A549 (cell line): ENCODE data around the gene INTS4. TPM values are rescaled to one million over a fixed set of nuclear protein-coding genes. Genes with fewer than 3 reads are reported as not detected.

Experiments
- ATAC-seq, 2 experiments: fragments of 200-7000 bp in 1 of 2; fragments of >200 bp in 1 of 2; cut with Nextera tagmentation in 1 of 2; cut with Tn5 transposase in 1 of 2; 3 replicates each; pipeline versions ENCODE4 v1.8.0 to v1.9.1; 2018 to 2020; ENCODE audit warnings: mild to moderate bottlenecking in 1 of 2, moderate library complexity in 1 of 2
- CTCF ChIA-PET: fragments of 300-600 bp; sonication (Branson Sonifier 250); formaldehyde crosslinking; extraction: SDS; loops from one replicate; lab custom pipeline; 2021; ENCODE audit warnings: antibody characterized with exemption, inconsistent platforms; lab: Yijun Ruan, JAX
- POLR2A ChIA-PET: fragments of 350-600 bp; formaldehyde crosslinking; extraction: SDS; loops from one replicate; lab custom pipeline; 2021; ENCODE audit warnings: antibody characterized with exemption, inconsistent platforms; lab: Yijun Ruan, JAX
- DNase-seq, 2 experiments: peaks; one replicate each; pipeline versions ENCODE4 v3.0.0 to v3.0.0-alpha.2; 2011 to 2016; ENCODE audit warnings: low read depth in 1 of 2, low spot score in 1 of 2
- FAIRE-seq: peaks from 2 replicates; lab custom pipeline; 2011; peaks lifted over from hg19 to GRCh38; lab: Jason Lieb, UNC
- H3K27ac ChIP-seq, 2 experiments: fragments of >200 bp; sonication (Bioruptor Twin); formaldehyde crosslinking; 3 replicates each; pipeline ENCODE4 v1.5.1; 2016 to 2017
- H3K4me1 ChIP-seq: fragments of >200 bp; sonication (Bioruptor Twin); formaldehyde crosslinking; 3 replicates; pipeline ENCODE4 v1.6.1; 2016
- H3K4me2 ChIP-seq: fragments of >200 bp; sonication (Bioruptor Twin); formaldehyde crosslinking; 3 replicates; pipeline ENCODE4 v1.6.1; 2016
- H3K4me3 ChIP-seq: fragments of >200 bp; sonication (Bioruptor Twin); formaldehyde crosslinking; 3 replicates; pipeline ENCODE4 v1.5.1; 2016
- H3K9me3 ChIP-seq: fragments of >200 bp; sonication (Bioruptor Twin); formaldehyde crosslinking; 3 replicates; pipeline ENCODE4 v1.6.1; 2016
- CBX8 ChIP-seq: fragments of 200-600 bp; sonication (generic); IDR thresholded peaks from 2 replicates; pipeline ENCODE4 v1.6.1; 2016
- CEBPB ChIP-seq, 2 experiments: fragments of >200 bp in 1 of 2; sonication (Bioruptor Twin) in 1 of 2; formaldehyde crosslinking in 1 of 2; IDR thresholded peaks; 2 replicates each; pipeline ENCODE4 v1.6.1; 2012 to 2016
- EHF ChIP-seq: fragments of 250-450 bp; sonication (Bioruptor Pico); IDR thresholded peaks from 2 replicates; pipeline ENCODE4 v1.5.0; 2020; ENCODE audit warnings: mild to moderate bottlenecking
- EHMT2 ChIP-seq: fragments of 200-600 bp; sonication (generic); IDR thresholded peaks from 2 replicates; pipeline ENCODE4 v1.6.1; 2016; ENCODE audit warnings: antibody characterized with exemption, low read depth, mild to moderate bottlenecking, moderate library complexity
- EP300 ChIP-seq, 2 experiments: fragments of >200 bp; sonication (Bioruptor Twin); formaldehyde crosslinking; IDR thresholded peaks; 2 replicates in 1 of 2; 3 replicates in 1 of 2; pipeline ENCODE4 v1.6.1; 2016 to 2017
- FOSB ChIP-seq: fragments of 250-450 bp; sonication (Bioruptor Pico); IDR thresholded peaks from 2 replicates; pipeline ENCODE4 v1.5.0; 2020; ENCODE audit warnings: mild to moderate bottlenecking, moderate library complexity
- FOSL2 ChIP-seq, 2 experiments: fragments of 450-650 bp in 1 of 2; fragments of >200 bp in 1 of 2; sonication (Bioruptor Twin) in 1 of 2; formaldehyde crosslinking; IDR thresholded peaks; 2 replicates each; pipeline versions ENCODE4 v1.5.0 to v1.6.1; 2016 to 2020; ENCODE audit warnings: mild to moderate bottlenecking in 1 of 2, moderate library complexity in 1 of 2
- HEYL ChIP-seq: fragments of 250-450 bp; sonication (Bioruptor Pico); IDR thresholded peaks from 2 replicates; pipeline ENCODE4 v1.8.0; 2021; ENCODE audit warnings: mild to moderate bottlenecking, moderate library complexity
- JUN ChIP-seq, 2 experiments: fragments of >200 bp; sonication (Bioruptor Twin); formaldehyde crosslinking; IDR thresholded peaks; 2 replicates in 1 of 2; 3 replicates in 1 of 2; pipeline ENCODE4 v1.6.1; 2016 to 2017
- JUNB ChIP-seq: fragments of >200 bp; sonication (Bioruptor Twin); formaldehyde crosslinking; IDR thresholded peaks from 2 replicates; pipeline ENCODE4 v1.6.1; 2016
- KDM1A ChIP-seq: fragments of 200-600 bp; sonication (generic); IDR thresholded peaks from 2 replicates; pipeline ENCODE4 v1.6.1; 2016; ENCODE audit warnings: low read depth, mild to moderate bottlenecking
- NR3C1 ChIP-seq: fragments of >200 bp; sonication (Bioruptor Twin); formaldehyde crosslinking; IDR thresholded peaks from 3 replicates; pipeline ENCODE4 v1.6.1; 2017
- POLR2AphosphoS2 ChIP-seq: conservative IDR thresholded peaks from 2 replicates; pipeline ENCODE4 v1.6.1; 2012; ENCODE audit warnings: low read length, improper control_type of control experiment, inconsistent platforms
- RARB ChIP-seq: fragments of 250-450 bp; sonication (Bioruptor Pico); IDR thresholded peaks from 2 replicates; pipeline ENCODE4 v1.8.0; 2021; ENCODE audit warnings: mild to moderate bottlenecking, moderate library complexity
- RCOR1 ChIP-seq: fragments of 150-350 bp; IDR thresholded peaks from 2 replicates; pipeline ENCODE4 v1.6.1; 2014; ENCODE audit warnings: antibody characterized with exemption, low read length, low read depth
- RNF2 ChIP-seq: fragments of 200-600 bp; sonication (generic); IDR thresholded peaks from 2 replicates; pipeline ENCODE4 v1.6.1; 2016; ENCODE audit warnings: low read depth, mild to moderate bottlenecking, antibody characterized with exemption, moderate library complexity, borderline replicate concordance
- SMC3 ChIP-seq: fragments of >200 bp; sonication (Bioruptor Twin); formaldehyde crosslinking; IDR thresholded peaks from 3 replicates; pipeline ENCODE4 v1.6.1; 2018; ENCODE audit warnings: inconsistent platforms
- SREBF2 ChIP-seq: fragments of 450-650 bp; IDR thresholded peaks from 2 replicates; pipeline ENCODE4 v1.6.1; 2014; ENCODE audit warnings: mild to moderate bottlenecking, moderate library complexity
- ZC3H11A ChIP-seq: fragments of 450-650 bp; IDR thresholded peaks from 2 replicates; pipeline ENCODE4 v1.6.1; 2014; ENCODE audit warnings: antibody characterized with exemption, mild to moderate bottlenecking
- ZFP36 ChIP-seq: fragments of 450-650 bp; IDR thresholded peaks from 2 replicates; pipeline ENCODE4 v1.6.1; 2014; ENCODE audit warnings: borderline replicate concordance; ENCODE audit not compliant: partially characterized antibody
- ZNF302 ChIP-seq: fragments of 250-450 bp; sonication (Bioruptor Pico); IDR thresholded peaks from 2 replicates; pipeline ENCODE4 v1.9.0; 2021; ENCODE audit warnings: inconsistent platforms, mild to moderate bottlenecking, moderate library complexity
- WGBS: methylation state at CpG from one replicate; pipeline ENCODE4 v1.1.6; 2017; ENCODE audit errors: missing lambda C conversion rate; 5-methylcytosine and 5-hydroxymethylcytosine counted together
- polyA plus RNA-seq, 4 experiments: library from polyadenylated mRNA; depleted of rRNA in 3 of 4; stranded (reverse); fragments of >200 nt; fragmentation: RNase III in 1 of 4; extraction: RNeasy Plus Mini Kit Qiagen cat#74134 plus additional on column Dnase treatment in 1 of 4; gene quantifications; 2 replicates in 3 of 4; 3 replicates in 1 of 4; pipeline ENCODE4 v1.2.3, GENCODE V29; 2011 to 2017
- TF ChIP-seq, protein P1 (sequence below): fragments of 450-650 bp; IDR thresholded peaks from 2 replicates; pipeline ENCODE4 v1.6.1; 2014; ENCODE audit warnings: antibody characterized with exemption
- TF ChIP-seq, protein P2 (sequence below): fragments of 250-450 bp; sonication (Bioruptor Pico); IDR thresholded peaks from 2 replicates; pipeline ENCODE4 v1.5.0; 2020; ENCODE audit warnings: low read depth, mild to moderate bottlenecking, moderate library complexity
- TF ChIP-seq, protein P3 (sequence below): IDR thresholded peaks from 2 replicates; pipeline ENCODE4 v1.6.1; 2012
- TF ChIP-seq, protein P4 (sequence below): fragments of >200 bp; sonication (Bioruptor Twin); formaldehyde crosslinking; IDR thresholded peaks from 2 replicates; pipeline ENCODE4 v1.6.1; 2016
- TF ChIP-seq, protein P5 (sequence below): fragments of 200-600 bp; sonication (generic); IDR thresholded peaks from 2 replicates; pipeline ENCODE4 v1.6.1; 2016; ENCODE audit warnings: antibody characterized with exemption, mild to moderate bottlenecking, moderate library complexity

Gene INTS4
- polyA plus RNA-seq, 2 of the 4 experiments (the other 2 are of a cell fraction) = 22.0 to 35.3 TPM

DNA sequence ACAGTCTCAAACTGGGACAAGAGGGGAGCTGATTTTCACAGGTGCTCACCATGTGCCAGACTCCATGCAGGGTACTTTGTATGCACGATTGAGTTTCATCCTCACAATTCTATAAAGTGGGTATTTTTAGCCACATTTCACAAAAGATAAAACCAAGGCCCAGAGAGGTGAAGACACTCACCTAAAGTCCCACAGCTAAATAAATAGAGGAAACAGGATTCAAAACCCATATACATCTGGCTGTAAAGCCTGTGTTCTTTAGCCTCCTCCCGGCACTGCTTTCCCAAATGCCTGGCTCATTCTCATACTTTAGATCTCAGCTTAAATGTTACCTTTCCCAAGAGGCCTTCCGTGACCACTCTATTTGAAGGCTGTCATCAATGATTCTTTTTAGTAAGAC, 41.8 kb upstream of the INTS4 start:
- peak; percentile 71; the same call in 1 of the 2 replicates for TF ChIP-seq KDM1A
- TF ChIP-seq, protein P1, sequence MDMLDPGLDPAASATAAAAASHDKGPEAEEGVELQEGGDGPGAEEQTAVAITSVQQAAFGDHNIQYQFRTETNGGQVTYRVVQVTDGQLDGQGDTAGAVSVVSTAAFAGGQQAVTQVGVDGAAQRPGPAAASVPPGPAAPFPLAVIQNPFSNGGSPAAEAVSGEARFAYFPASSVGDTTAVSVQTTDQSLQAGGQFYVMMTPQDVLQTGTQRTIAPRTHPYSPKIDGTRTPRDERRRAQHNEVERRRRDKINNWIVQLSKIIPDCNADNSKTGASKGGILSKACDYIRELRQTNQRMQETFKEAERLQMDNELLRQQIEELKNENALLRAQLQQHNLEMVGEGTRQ = no peak
- ChIA-PET CTCF (interaction anchor here (0.6 to 5.7 kb wide), 4 partner anchors 10 to 42 kb away, joined by 3 to 59 read pairs (median 4); partner anchors contain the start of gene INTS4), POLR2A (no interaction called here)
- WGBS = 82% methylated on average over 3 of the region's 3 CpGs
- Histone ChIP-seq H3K9me3 (no peaks in the 10 kb centered on the region), H3K4me2 (no peak overlapping the region), H3K4me1 (peaks cover 49% of the 10 kb centered on the region), H3K27ac (no peak overlapping the region), H3K4me3 (no peak overlapping the region)
- DNase-seq (no peak), ATAC-seq (no peak), FAIRE-seq (no peak)

DNA sequence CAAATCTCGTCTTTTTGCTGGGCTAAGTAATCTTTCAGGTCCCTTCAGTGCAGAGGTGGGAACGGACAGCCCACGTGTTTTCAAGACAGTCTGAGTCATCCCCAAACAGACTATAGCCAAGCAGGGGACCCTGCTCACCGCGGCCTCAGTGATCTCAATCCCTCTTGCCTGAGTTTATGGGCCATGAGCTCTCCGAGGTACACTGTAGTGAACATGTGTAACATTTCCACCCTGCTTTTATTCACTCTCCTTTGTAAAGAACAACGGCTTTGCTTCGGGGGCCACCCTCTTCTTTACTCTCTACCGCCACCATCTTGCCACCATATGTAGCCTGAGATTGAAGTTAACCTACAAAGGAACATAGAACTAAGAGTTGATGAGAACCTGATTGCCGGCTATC, 40.2 kb upstream of the INTS4 start:
- Histone ChIP-seq H3K4me3 (no peak overlapping the region), H3K9me3 (no peaks in the 10 kb centered on the region), H3K4me1 (peaks cover 44% of the 10 kb centered on the region), H3K4me2 (no peak overlapping the region), H3K27ac (no peak overlapping the region)
- WGBS = 66% methylated on average over 10 of the region's 10 CpGs
- POLR2A ChIA-PET = no interaction called here
- DNase-seq (no peak), FAIRE-seq (no peak)
- TF ChIP-seq RNF2 = no peak
- TF ChIP-seq EP300 (IDR thresholded peaks at IDR 0.05) = no peak
- no peak for TF ChIP-seq HEYL (CRISPR knock-in tag)
- TF ChIP-seq CBX8 = no peak
- no peak for TF ChIP-seq RCOR1
- no peak for TF ChIP-seq SREBF2
- TF ChIP-seq ZFP36 = no peak
- TF ChIP-seq JUNB = no peak
- TF ChIP-seq, all 56 proteins: peak for 0
- ATAC-seq = no peak
- CTCF ChIA-PET = interaction anchor here (0.6 to 5.7 kb wide), 3 partner anchors 12 to 102 kb away, joined by 4 to 59 read pairs (median 6); no protein-coding TSS in a partner anchor

DNA sequence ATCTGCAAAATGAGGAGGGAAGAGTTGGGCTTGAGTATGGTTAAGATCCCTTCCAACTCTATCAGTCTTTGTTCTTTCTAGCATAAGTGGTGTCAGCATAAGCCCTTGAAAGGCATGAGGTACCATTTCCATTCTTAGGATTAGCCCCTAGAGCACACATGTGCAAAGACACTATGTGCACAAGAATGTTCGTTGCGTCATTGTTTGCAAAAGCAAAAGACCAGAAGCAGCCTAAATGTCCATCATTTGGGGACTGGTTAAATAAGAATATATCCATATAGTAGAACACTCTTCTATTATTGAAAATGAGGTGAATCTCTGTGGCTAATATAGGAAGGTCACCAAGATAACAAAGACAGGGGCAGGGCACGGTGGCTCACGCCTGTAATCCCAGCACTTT, 38.6 kb upstream of the INTS4 start:
- FAIRE-seq (no peak), ATAC-seq (no peak), DNase-seq (no peak)
- Histone ChIP-seq H3K27ac (no peak overlapping the region), H3K4me2 (no peak overlapping the region), H3K4me3 (no peak overlapping the region), H3K4me1 (peaks cover 46% of the 10 kb centered on the region), H3K9me3 (no peaks in the 10 kb centered on the region)
- WGBS = 55% methylated on average over 4 of the region's 4 CpGs
- POLR2A ChIA-PET = no interaction called here
- CTCF ChIA-PET = no interaction called here
- TF ChIP-seq SMC3 (no peak), EP300 (IDR thresholded peaks at IDR 0.05) (no peak), JUNB (no peak), CEBPB (IDR thresholded peaks at IDR 0.05) (no peak; a peak in 1 of 4 replicates), EHF (CRISPR knock-in tag) (no peak), ZNF302 (CRISPR knock-in tag) (no peak), KDM1A (no peak), JUN (IDR thresholded peaks at IDR 0.05) (no peak), POLR2AphosphoS2 (no peak), FOSB (no peak), FOSL2 (IDR thresholded peaks at IDR 0.05) (no peak), FOSL2 (CRISPR knock-in tag; IDR thresholded peaks at IDR 0.05) (no peak), RARB (CRISPR knock-in tag) (no peak), ZC3H11A (no peak), RNF2 (no peak), EHMT2 (no peak), NR3C1 (no peak)
- TF ChIP-seq, protein P2, sequence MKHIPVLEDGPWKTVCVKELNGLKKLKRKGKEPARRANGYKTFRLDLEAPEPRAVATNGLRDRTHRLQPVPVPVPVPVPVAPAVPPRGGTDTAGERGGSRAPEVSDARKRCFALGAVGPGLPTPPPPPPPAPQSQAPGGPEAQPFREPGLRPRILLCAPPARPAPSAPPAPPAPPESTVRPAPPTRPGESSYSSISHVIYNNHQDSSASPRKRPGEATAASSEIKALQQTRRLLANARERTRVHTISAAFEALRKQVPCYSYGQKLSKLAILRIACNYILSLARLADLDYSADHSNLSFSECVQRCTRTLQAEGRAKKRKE = no peak
- TF ChIP-seq, protein P3, sequence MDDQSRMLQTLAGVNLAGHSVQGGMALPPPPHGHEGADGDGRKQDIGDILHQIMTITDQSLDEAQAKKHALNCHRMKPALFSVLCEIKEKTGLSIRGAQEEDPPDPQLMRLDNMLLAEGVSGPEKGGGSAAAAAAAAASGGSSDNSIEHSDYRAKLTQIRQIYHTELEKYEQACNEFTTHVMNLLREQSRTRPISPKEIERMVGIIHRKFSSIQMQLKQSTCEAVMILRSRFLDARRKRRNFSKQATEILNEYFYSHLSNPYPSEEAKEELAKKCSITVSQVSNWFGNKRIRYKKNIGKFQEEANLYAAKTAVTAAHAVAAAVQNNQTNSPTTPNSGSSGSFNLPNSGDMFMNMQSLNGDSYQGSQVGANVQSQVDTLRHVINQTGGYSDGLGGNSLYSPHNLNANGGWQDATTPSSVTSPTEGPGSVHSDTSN = no peak
- TF ChIP-seq, protein P4, sequence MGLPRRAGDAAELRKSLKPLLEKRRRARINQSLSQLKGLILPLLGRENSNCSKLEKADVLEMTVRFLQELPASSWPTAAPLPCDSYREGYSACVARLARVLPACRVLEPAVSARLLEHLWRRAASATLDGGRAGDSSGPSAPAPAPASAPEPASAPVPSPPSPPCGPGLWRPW = no peak
- TF ChIP-seq, protein P5, sequence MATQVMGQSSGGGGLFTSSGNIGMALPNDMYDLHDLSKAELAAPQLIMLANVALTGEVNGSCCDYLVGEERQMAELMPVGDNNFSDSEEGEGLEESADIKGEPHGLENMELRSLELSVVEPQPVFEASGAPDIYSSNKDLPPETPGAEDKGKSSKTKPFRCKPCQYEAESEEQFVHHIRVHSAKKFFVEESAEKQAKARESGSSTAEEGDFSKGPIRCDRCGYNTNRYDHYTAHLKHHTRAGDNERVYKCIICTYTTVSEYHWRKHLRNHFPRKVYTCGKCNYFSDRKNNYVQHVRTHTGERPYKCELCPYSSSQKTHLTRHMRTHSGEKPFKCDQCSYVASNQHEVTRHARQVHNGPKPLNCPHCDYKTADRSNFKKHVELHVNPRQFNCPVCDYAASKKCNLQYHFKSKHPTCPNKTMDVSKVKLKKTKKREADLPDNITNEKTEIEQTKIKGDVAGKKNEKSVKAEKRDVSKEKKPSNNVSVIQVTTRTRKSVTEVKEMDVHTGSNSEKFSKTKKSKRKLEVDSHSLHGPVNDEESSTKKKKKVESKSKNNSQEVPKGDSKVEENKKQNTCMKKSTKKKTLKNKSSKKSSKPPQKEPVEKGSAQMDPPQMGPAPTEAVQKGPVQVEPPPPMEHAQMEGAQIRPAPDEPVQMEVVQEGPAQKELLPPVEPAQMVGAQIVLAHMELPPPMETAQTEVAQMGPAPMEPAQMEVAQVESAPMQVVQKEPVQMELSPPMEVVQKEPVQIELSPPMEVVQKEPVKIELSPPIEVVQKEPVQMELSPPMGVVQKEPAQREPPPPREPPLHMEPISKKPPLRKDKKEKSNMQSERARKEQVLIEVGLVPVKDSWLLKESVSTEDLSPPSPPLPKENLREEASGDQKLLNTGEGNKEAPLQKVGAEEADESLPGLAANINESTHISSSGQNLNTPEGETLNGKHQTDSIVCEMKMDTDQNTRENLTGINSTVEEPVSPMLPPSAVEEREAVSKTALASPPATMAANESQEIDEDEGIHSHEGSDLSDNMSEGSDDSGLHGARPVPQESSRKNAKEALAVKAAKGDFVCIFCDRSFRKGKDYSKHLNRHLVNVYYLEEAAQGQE = no peak
